ENCODE measurements around the gene OR6Q1.

- TF ChIP-seq POLR2A (IDR thresholded peaks at IDR 0.05) (no peak), CTCF (IDR thresholded peaks at IDR 0.05) (no peak), EP300 (IDR thresholded peaks at IDR 0.05) (no peak)
Measured at GRCh38 chr11:58003036-58003435, 27.7 kb upstream of the OR6Q1 start.
